Osteoblast (primary cell): ENCODE data around the gene TMEM200B. TPM values are rescaled to one million over a fixed set of nuclear protein-coding genes. Genes with fewer than 3 reads are reported as not detected.

Source experiments
- DNase-seq: peaks from one replicate; pipeline ENCODE4 v3.0.0; 2011; ENCODE audit warnings: low spot score, mixed read lengths; ENCODE audit not compliant: insufficient read length; ENCODE audit errors: missing footprints
- H2AFZ ChIP-seq: 2 replicates; pipeline ENCODE4 v1.6.0; 2011; ENCODE audit warnings: mild to moderate bottlenecking, low read length
- H3K27ac ChIP-seq: 2 replicates; pipeline ENCODE4 v1.5.1; 2011; ENCODE audit warnings: mild to moderate bottlenecking, low read depth, low read length, moderate library complexity
- H3K27me3 ChIP-seq: 2 replicates; pipeline ENCODE4 v1.6.0; 2012; ENCODE audit warnings: mild to moderate bottlenecking, control low read depth, inconsistent platforms, low read length, moderate library complexity; ENCODE audit not compliant: insufficient read depth
- H3K36me3 ChIP-seq: 2 replicates; pipeline ENCODE4 v1.5.1; 2011; ENCODE audit warnings: mild to moderate bottlenecking, low read length, control low read depth, moderate library complexity; ENCODE audit not compliant: insufficient read depth
- H3K4me1 ChIP-seq: 2 replicates; pipeline ENCODE4 v1.5.1; 2011; ENCODE audit warnings: mild to moderate bottlenecking, low read length, control low read depth, moderate library complexity; ENCODE audit not compliant: insufficient read depth
- H3K4me2 ChIP-seq: 2 replicates; pipeline ENCODE4 v1.6.0; 2011; ENCODE audit warnings: mild to moderate bottlenecking, low read length; ENCODE audit not compliant: insufficient read depth
- H3K4me3 ChIP-seq: fragments of 200-600 bp; sonication (generic); 3 replicates; pipeline ENCODE4 v1.5.1; 2012; ENCODE audit warnings: mild to moderate bottlenecking, low read length, inconsistent platforms; ENCODE audit not compliant: insufficient read depth
- H3K79me2 ChIP-seq: 2 replicates; pipeline ENCODE4 v1.6.0; 2012; ENCODE audit warnings: mild to moderate bottlenecking, low read length, control low read depth, inconsistent platforms; ENCODE audit not compliant: insufficient read depth
- H3K9me3 ChIP-seq: 2 replicates; pipeline ENCODE4 v1.5.1; 2011; ENCODE audit warnings: low read depth, low read length, control low read depth
- H4K20me1 ChIP-seq: 2 replicates; pipeline ENCODE4 v1.6.0; 2012; ENCODE audit warnings: mild to moderate bottlenecking, low read length, control low read depth; ENCODE audit not compliant: insufficient read depth
- total RNA-seq: library from RNA; depleted of rRNA; stranded (reverse); fragments of >200 nt; gene quantifications from 2 replicates; pipeline ENCODE4 v1.2.3, GENCODE V29; 2012
- TF ChIP-seq, protein P1 (sequence below): IDR thresholded peaks from 2 replicates; pipeline ENCODE4 v1.5.1; 2011; ENCODE audit warnings: mild to moderate bottlenecking, low read depth, low read length, moderate library complexity; ENCODE audit errors: extremely low read depth

TMEM200B gene
- total RNA-seq, 1 donor: 9.4 TPM

DNA sequence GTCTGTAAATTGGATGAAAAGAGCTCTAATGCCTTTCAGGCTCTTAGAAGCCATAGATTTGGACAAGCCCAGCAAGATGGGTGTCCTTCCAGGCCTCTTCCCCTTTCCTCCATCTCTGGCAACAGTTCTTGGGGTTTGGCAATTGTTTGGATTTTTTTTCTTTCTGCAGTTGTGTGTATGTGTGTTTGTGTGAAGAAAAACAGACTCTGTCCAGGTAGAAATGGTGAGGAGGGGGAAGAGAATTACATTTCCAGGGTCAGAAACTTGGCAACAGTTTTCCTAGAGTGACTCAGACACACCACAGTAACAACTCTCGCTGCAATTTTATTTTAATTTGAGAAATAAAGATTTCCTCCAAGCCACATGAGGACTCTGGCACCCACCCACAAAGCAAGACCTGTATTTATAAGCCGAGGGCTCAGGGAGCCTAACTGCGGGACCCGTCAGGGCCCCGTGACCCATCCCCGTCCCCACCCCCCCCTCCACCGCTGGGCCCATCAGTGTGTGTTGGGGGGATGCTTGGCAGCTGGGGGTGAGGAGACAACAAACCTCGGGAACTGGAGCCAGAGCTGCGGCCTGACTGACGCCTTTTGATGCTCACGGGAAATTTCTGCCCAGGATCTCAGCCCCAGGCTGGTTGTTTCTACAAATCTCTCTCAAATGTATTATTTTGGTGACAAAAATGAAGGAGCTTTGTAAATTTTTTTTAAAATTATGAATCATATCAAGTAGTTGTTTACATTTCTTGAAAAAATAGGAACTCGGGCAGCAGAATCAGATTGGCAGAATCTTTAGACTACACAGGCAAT lies 4.4 kb downstream of the TMEM200B start:
- peak; percentile 68 for DNase-seq
- Histone ChIP-seq H3K36me3 (no peaks in the 10 kb centered on the region), H2AFZ (no peak overlapping the region), H3K4me3 (no peak overlapping the region), H3K27me3 (no peaks in the 10 kb centered on the region), H3K4me1 (peaks cover 12% of the 10 kb centered on the region), H4K20me1 (peaks cover 10% of the 10 kb centered on the region), H3K79me2 (no peaks in the 10 kb centered on the region), H3K4me2 (no peak overlapping the region), H3K9me3 (no peaks in the 10 kb centered on the region), H3K27ac (no peak overlapping the region)
- TF ChIP-seq, protein P1, sequence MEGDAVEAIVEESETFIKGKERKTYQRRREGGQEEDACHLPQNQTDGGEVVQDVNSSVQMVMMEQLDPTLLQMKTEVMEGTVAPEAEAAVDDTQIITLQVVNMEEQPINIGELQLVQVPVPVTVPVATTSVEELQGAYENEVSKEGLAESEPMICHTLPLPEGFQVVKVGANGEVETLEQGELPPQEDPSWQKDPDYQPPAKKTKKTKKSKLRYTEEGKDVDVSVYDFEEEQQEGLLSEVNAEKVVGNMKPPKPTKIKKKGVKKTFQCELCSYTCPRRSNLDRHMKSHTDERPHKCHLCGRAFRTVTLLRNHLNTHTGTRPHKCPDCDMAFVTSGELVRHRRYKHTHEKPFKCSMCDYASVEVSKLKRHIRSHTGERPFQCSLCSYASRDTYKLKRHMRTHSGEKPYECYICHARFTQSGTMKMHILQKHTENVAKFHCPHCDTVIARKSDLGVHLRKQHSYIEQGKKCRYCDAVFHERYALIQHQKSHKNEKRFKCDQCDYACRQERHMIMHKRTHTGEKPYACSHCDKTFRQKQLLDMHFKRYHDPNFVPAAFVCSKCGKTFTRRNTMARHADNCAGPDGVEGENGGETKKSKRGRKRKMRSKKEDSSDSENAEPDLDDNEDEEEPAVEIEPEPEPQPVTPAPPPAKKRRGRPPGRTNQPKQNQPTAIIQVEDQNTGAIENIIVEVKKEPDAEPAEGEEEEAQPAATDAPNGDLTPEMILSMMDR: no peak

DNA sequence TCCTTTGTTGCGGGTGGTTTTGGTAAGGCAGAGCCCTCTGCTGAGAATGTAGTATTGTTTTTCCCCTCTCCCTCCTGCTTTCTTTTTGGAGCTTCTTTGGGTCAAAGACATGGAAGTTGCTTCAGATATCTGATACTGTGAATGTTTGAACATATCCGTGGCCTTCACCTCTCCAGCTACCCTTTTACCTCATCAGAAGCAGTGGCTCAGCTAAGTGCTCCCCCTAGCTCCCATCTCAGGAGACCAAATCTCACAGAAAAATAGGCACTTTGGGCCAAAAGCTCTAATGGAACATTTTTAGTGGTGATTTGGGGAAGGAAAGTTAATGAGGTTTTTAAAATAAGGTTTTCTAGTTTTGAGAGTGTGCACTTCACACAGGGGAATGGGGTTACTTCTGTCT lies 6.3 kb downstream of the TMEM200B start:
- Histone ChIP-seq H3K27ac (no peak overlapping the region), H3K4me2 (no peak overlapping the region), H4K20me1 (peaks cover 10% of the 10 kb centered on the region), H3K4me3 (no peak overlapping the region), H3K4me1 (peaks cover 10% of the 10 kb centered on the region), H3K36me3 (no peaks in the 10 kb centered on the region), H3K9me3 (no peaks in the 10 kb centered on the region), H2AFZ (no peak overlapping the region), H3K27me3 (no peaks in the 10 kb centered on the region), H3K79me2 (no peaks in the 10 kb centered on the region)
- DNase-seq: peak; percentile 37
- TF ChIP-seq, protein P1: peak; percentile 15

DNA sequence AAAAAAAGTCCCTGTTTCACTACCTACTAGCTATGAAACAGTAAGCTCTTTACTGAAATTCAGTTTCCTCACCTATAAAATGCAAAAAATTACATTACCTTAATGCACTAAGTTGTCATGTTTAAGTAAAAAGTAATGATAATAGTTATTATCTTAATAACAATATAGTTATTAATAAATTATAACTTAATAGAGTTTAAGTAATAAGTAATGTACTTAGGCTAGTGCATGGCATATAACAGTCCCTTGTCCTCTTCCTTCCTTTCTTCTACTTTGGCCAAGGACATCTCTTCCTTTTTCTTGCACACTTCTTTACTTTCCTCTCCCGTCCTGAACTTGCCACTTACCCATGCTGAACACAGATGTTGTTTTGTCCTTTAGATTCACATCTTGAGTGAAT lies 9.0 kb downstream of the TMEM200B start:
- H3K4me3 ChIP-seq: no peak overlapping the region
- no peaks in the 10 kb centered on the region for H4K20me1 ChIP-seq
- no peaks in the 10 kb centered on the region for H3K9me3 ChIP-seq
- H3K4me1 ChIP-seq: no peaks in the 10 kb centered on the region
- H3K27me3 ChIP-seq: no peaks in the 10 kb centered on the region
- no peaks in the 10 kb centered on the region for H3K36me3 ChIP-seq
- H3K79me2 ChIP-seq: no peaks in the 10 kb centered on the region
- H3K4me2 ChIP-seq: no peak overlapping the region
- peak; percentile 77 for DNase-seq
- TF ChIP-seq, protein P1: no peak
- no peak overlapping the region for H2AFZ ChIP-seq
- no peak overlapping the region for H3K27ac ChIP-seq

DNA sequence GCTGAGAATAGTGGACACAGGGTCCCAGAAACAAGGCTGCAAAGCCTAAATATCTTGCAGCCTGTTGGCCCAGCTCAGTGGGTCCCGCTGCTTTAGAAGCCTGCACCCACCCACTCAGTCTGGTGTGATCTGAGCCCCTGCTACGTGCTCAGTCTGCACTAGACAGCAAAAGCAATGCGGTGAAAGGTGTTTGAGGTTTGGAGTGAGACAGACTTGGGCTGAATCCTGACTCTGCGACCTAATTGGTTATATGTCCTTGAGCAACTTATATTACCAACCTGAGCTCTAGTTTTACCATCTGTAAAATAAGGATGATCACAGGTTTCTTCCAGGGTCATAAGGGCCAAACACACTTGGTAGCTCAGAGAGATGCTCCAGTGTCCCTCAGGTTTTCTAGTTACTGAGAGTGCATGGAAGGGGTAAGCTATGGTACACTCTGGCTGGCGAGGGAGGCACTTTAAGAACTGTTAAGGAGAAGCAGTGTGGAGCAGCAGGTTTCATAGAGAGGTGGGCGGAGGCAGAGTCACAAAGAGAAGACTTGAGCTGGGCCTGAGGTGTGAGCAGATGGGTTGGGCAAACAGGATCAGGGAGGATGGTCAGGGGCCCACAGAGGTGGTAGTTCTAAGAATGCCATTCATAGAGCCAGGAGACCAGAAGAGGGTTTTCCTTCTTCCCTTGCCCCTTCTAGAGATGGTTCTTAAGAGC lies 10.1 kb downstream of the TMEM200B start:
- no peak overlapping the region for H3K4me2 ChIP-seq
- TF ChIP-seq, protein P1: no peak
- no peaks in the 10 kb centered on the region for H4K20me1 ChIP-seq
- H3K9me3 ChIP-seq: no peaks in the 10 kb centered on the region
- no peaks in the 10 kb centered on the region for H3K4me1 ChIP-seq
- H3K4me3 ChIP-seq: no peak overlapping the region
- no peaks in the 10 kb centered on the region for H3K27me3 ChIP-seq
- H3K36me3 ChIP-seq: no peaks in the 10 kb centered on the region
- no peak overlapping the region for H2AFZ ChIP-seq
- H3K27ac ChIP-seq: no peak overlapping the region
- no peaks in the 10 kb centered on the region for H3K79me2 ChIP-seq
- no peak for DNase-seq
